ENCODE data around the gene LPIN3.

DNA sequence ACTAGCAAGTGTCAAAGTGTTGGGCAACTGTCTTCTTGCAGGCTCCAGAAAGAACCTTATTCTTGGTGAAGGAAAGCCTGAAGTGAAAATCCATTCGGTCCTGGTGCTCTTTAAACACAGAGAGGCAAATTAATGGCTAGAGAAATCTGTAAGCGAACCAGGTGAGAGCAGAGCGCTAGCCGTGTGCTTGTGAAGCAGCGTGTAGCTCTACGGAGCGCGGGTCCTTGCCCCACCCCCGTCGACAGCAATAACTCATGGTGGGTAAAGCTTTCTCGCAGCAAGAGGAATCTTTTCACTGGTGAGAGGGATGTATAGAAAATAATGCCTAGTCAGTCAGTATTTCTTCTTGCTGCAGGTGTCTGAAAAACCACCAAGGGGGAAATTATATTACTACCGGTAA, 63.0 kb downstream of the LPIN3 start:
- TF ChIP-seq POLR2A (IDR thresholded peaks at IDR 0.05; ENCODE audit: low read depth, low read length) (no peak), GATA2 (IDR thresholded peaks at IDR 0.05; ENCODE audit: insufficient read depth, insufficient read length, low read depth, low read length) (no peak), MYC (IDR thresholded peaks at IDR 0.05; ENCODE audit: low read depth, low read length) (no peak), JUN (IDR thresholded peaks at IDR 0.05; ENCODE audit: borderline replicate concordance, insufficient read depth, insufficient read length, low read depth) (no peak), POLR2AphosphoS5 (IDR thresholded peaks at IDR 0.05; ENCODE audit: insufficient read depth, low read depth, low read length) (no peak), EZH2 (IDR thresholded peaks at IDR 0.05; ENCODE audit: borderline replicate concordance, low read depth, low read length, severe bottlenecking) (no peak)
- TF ChIP-seq, protein P1, sequence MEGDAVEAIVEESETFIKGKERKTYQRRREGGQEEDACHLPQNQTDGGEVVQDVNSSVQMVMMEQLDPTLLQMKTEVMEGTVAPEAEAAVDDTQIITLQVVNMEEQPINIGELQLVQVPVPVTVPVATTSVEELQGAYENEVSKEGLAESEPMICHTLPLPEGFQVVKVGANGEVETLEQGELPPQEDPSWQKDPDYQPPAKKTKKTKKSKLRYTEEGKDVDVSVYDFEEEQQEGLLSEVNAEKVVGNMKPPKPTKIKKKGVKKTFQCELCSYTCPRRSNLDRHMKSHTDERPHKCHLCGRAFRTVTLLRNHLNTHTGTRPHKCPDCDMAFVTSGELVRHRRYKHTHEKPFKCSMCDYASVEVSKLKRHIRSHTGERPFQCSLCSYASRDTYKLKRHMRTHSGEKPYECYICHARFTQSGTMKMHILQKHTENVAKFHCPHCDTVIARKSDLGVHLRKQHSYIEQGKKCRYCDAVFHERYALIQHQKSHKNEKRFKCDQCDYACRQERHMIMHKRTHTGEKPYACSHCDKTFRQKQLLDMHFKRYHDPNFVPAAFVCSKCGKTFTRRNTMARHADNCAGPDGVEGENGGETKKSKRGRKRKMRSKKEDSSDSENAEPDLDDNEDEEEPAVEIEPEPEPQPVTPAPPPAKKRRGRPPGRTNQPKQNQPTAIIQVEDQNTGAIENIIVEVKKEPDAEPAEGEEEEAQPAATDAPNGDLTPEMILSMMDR (IDR thresholded peaks at IDR 0.05; ENCODE audit: extremely low read depth in 1 of 2, insufficient read depth in 1 of 2, low read depth in 1 of 2, low read length in 2 of 2) = no peak
- TF ChIP-seq, protein P2, sequence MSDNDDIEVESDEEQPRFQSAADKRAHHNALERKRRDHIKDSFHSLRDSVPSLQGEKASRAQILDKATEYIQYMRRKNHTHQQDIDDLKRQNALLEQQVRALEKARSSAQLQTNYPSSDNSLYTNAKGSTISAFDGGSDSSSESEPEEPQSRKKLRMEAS (IDR thresholded peaks at IDR 0.05; ENCODE audit: insufficient read depth, insufficient read length) = no peak
